PC-9 (cell line): Measurements from ENCODE around the gene ABCA12. TPM values are rescaled to one million over a fixed set of nuclear protein-coding genes. Genes with fewer than 3 reads are reported as not detected.

Source experiments
- BruUV-seq: library from RNA; stranded (reverse); fragments of 400-500 nt; replicated peaks from 2 replicates; lab custom pipeline; 2021; lab: Mats Ljungman, UMichigan
- CTCF ChIA-PET: fragments of 300-600 bp; sonication (Branson Sonifier 250); formaldehyde crosslinking; loops from one replicate; lab custom pipeline; 2022; ENCODE audit warnings: antibody characterized with exemption; lab: Charles Lee
- POLR2A ChIA-PET: fragments of 300-600 bp; sonication (Branson Sonifier 250); formaldehyde crosslinking; loops from one replicate; lab custom pipeline; 2022; ENCODE audit warnings: antibody characterized with exemption; ENCODE audit not compliant: unreplicated experiment; lab: Charles Lee
- DNase-seq, 2 experiments: peaks; one replicate each; pipeline versions ENCODE4 v3.0.0 to v3.0.0-alpha.2; 2015 to 2022; ENCODE audit warnings: mixed read lengths in 1 of 2
- H2AFZ ChIP-seq: fragments of 200-600 bp; sonication (generic); 2 replicates; pipeline ENCODE4 v1.8.1; 2017; ENCODE audit warnings: antibody characterized with exemption
- H3F3A ChIP-seq: fragments of 200-600 bp; sonication (generic); 2 replicates; pipeline ENCODE4 v1.8.1; 2017; ENCODE audit warnings: antibody characterized with exemption, mild to moderate bottlenecking, low read depth; ENCODE audit not compliant: insufficient read depth
- H3K27ac ChIP-seq: fragments of 200-600 bp; sonication (generic); 2 replicates; pipeline ENCODE4 v1.6.1; 2016; ENCODE audit warnings: mixed run types
- H3K27me3 ChIP-seq: fragments of 200-600 bp; sonication (generic); 2 replicates; pipeline ENCODE4 v1.6.1; 2016; ENCODE audit warnings: low read depth, mixed run types; ENCODE audit not compliant: insufficient read depth
- H3K36me3 ChIP-seq: fragments of 200-600 bp; sonication (generic); 2 replicates; pipeline ENCODE4 v1.6.1; 2016; ENCODE audit warnings: low read depth, mixed run types
- H3K4me1 ChIP-seq: fragments of 200-600 bp; sonication (generic); replicated peaks from 2 replicates; pipeline ENCODE4 v1.6.1; 2016; ENCODE audit warnings: mixed run types; ENCODE audit not compliant: insufficient read depth
- H3K4me2 ChIP-seq: fragments of 200-600 bp; sonication (generic); 2 replicates; pipeline ENCODE4 v1.6.1; 2017; ENCODE audit warnings: mixed run types
- H3K4me3 ChIP-seq: fragments of 200-600 bp; sonication (generic); 2 replicates; pipeline ENCODE4 v1.6.1; 2016; ENCODE audit warnings: mixed run types
- H3K79me2 ChIP-seq: fragments of 200-600 bp; sonication (generic); 2 replicates; pipeline ENCODE4 v1.6.1; 2017; ENCODE audit warnings: low read depth, mixed run types
- H3K9me2 ChIP-seq: fragments of 200-600 bp; sonication (generic); 2 replicates; pipeline ENCODE4 v1.8.1; 2017; ENCODE audit warnings: mild to moderate bottlenecking; ENCODE audit not compliant: insufficient read depth
- H3K9me3 ChIP-seq: fragments of 200-600 bp; sonication (generic); 2 replicates; pipeline ENCODE4 v1.8.1; 2016; ENCODE audit warnings: low read depth; ENCODE audit not compliant: insufficient read depth
- H4K20me1 ChIP-seq: fragments of 200-600 bp; sonication (generic); 2 replicates; pipeline ENCODE4 v1.8.1; 2017; ENCODE audit not compliant: insufficient read depth
- EZH2 ChIP-seq: fragments of 200-600 bp; sonication (generic); IDR thresholded peaks from 2 replicates; pipeline ENCODE4 v1.8.0; 2017; ENCODE audit warnings: antibody characterized with exemption, low read depth
- intact Hi-C: fragments of 100-400 bp; cut with micrococcal nuclease; formaldehyde crosslinking; loops from one replicate; pipeline ENCODE4 v1.10.0; 2022; ENCODE audit not compliant: unreplicated experiment
- total RNA-seq: library from RNA; stranded (reverse); gene quantifications from 2 replicates; pipeline ENCODE4 v1.2.3, GENCODE V29; 2021
- TF ChIP-seq, protein P1 (sequence below): fragments of 200-600 bp; sonication (generic); conservative IDR thresholded peaks from 2 replicates; pipeline ENCODE4 v1.6.1; 2017; ENCODE audit warnings: mixed run types, antibody characterized with exemption, mild to moderate bottlenecking, moderate library complexity

The ABCA12 gene
- total RNA-seq, 1 experiment from 2014 or later = 2.0 TPM

DNA sequence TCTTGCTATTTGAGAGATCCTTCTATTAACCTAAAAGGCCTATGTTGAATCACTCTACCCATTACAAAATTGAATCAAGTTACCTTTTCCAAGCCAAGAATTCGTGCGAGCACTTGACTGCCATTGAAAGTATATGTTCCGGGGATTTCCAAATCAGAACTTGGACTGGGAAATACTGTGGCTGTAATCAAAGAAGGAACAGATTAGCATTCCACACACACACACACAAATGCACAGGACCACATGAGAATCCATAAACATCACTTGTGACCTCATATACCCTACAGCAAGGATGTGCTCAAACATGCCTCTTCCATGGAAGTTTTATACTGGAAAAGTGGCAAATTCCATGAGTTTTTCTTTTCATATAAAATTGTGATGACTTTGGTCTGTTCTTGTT, 86.0 kb downstream of the ABCA12 start:
- Histone ChIP-seq H3K36me3 (no peaks in the 10 kb centered on the region), H3K9me3 (peaks cover 6% of the 10 kb centered on the region; the same call in 1 of the 2 replicates), H3K27ac (no peak overlapping the region), H3F3A (no peaks in the 10 kb centered on the region), H3K27me3 (no peaks in the 10 kb centered on the region), H3K4me3 (no peak overlapping the region), H2AFZ (no peak overlapping the region), H3K9me2 (no peaks in the 10 kb centered on the region), H3K4me2 (no peak overlapping the region), H3K79me2 (no peaks in the 10 kb centered on the region), H3K4me1 (no peaks in the 10 kb centered on the region), H4K20me1 (no peaks in the 10 kb centered on the region)
- intact Hi-C loops = no loop called here
- POLR2A ChIA-PET = no interaction called here
- no TSS peak for BruUV-seq
- TF ChIP-seq EZH2 = no peak
- TF ChIP-seq, protein P1, sequence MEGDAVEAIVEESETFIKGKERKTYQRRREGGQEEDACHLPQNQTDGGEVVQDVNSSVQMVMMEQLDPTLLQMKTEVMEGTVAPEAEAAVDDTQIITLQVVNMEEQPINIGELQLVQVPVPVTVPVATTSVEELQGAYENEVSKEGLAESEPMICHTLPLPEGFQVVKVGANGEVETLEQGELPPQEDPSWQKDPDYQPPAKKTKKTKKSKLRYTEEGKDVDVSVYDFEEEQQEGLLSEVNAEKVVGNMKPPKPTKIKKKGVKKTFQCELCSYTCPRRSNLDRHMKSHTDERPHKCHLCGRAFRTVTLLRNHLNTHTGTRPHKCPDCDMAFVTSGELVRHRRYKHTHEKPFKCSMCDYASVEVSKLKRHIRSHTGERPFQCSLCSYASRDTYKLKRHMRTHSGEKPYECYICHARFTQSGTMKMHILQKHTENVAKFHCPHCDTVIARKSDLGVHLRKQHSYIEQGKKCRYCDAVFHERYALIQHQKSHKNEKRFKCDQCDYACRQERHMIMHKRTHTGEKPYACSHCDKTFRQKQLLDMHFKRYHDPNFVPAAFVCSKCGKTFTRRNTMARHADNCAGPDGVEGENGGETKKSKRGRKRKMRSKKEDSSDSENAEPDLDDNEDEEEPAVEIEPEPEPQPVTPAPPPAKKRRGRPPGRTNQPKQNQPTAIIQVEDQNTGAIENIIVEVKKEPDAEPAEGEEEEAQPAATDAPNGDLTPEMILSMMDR = no peak
- DNase-seq = no peak
- CTCF ChIA-PET = no interaction called here

DNA sequence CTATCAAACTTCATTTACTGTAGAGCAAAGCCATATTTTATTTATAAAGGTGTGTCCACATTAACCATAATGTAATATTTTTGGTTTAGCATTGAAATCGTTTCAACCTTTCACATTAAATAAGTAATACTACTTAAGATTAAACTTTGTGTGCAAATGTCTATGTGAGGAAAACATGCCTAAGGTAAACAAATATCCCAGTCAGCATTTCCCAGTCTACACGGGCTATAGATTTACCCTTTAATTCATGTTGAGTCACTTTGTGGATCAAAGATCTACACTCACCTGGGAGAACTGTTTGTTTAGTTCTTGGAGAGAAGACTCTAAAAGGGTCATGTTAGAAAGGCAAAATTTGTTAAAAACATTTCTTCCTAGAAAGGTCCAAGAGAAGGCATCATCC, 89.1 kb downstream of the ABCA12 start:
- no peak overlapping the region for H3K27ac ChIP-seq
- H3K4me3 ChIP-seq = no peak overlapping the region
- H3K9me2 ChIP-seq = no peaks in the 10 kb centered on the region
- no peaks in the 10 kb centered on the region for H3K4me1 ChIP-seq
- no peaks in the 10 kb centered on the region for H3K79me2 ChIP-seq
- intact Hi-C loops = no loop called here
- no peak overlapping the region for H3K4me2 ChIP-seq
- TF ChIP-seq, protein P1 = no peak
- TF ChIP-seq EZH2 = no peak
- H2AFZ ChIP-seq = no peak overlapping the region
- peaks cover 6% of the 10 kb centered on the region; the same call in 1 of the 2 replicates for H3K9me3 ChIP-seq
- H3K36me3 ChIP-seq = no peaks in the 10 kb centered on the region
- ChIA-PET POLR2A (no interaction called here), CTCF (no interaction called here)
- H3K27me3 ChIP-seq = no peaks in the 10 kb centered on the region
- H4K20me1 ChIP-seq = no peaks in the 10 kb centered on the region
- DNase-seq = no peak
- H3F3A ChIP-seq = no peaks in the 10 kb centered on the region
- no TSS peak for BruUV-seq

DNA sequence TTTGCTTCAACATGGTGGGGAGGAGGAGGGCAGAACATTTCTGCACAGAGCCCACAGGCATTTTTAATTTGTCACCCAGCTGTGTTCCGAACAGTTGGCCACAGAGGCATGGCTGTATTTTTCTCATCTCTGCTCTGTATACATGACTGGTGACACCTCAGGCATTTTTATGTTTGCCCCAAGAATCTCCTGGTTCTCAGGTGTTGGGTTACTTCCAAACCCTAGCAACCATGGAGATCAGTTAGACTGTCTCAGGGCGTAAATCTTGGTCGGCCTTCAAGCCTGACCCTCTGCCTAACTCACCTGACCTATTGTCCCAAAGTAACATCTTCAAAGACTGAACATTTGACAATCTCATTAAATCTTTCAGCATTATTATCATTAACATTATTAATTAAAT, 100.0 kb downstream of the ABCA12 start:
- Histone ChIP-seq H3K27ac (no peak overlapping the region), H2AFZ (no peak overlapping the region), H3K79me2 (no peaks in the 10 kb centered on the region), H3K27me3 (no peaks in the 10 kb centered on the region), H3F3A (no peaks in the 10 kb centered on the region), H3K9me2 (no peaks in the 10 kb centered on the region), H4K20me1 (no peaks in the 10 kb centered on the region), H3K36me3 (no peaks in the 10 kb centered on the region), H3K4me3 (no peak overlapping the region), H3K9me3 (no peaks in the 10 kb centered on the region), H3K4me1 (no peaks in the 10 kb centered on the region), H3K4me2 (no peak overlapping the region)
- BruUV-seq = no TSS peak
- CTCF ChIA-PET = no interaction called here
- POLR2A ChIA-PET = no interaction called here
- no peak for TF ChIP-seq EZH2
- TF ChIP-seq, protein P1 = no peak
- no peak for DNase-seq
- intact Hi-C loops = no loop called here
